Psoas muscle (tissue), 8 donors: ENCODE results near the gene EVL. TPM values are rescaled to one million over a fixed set of nuclear protein-coding genes. Genes with fewer than 3 reads are reported as not detected.

ENCODE experiments used
- ATAC-seq, 4 donors: fragments of 200-7000 bp; cut with Tn5 transposase; one replicate each; pipeline ENCODE4 v1.9.1; 2020; ENCODE audit warnings: moderate library complexity in 3 of 4, mild to moderate bottlenecking in 2 of 4
- DNase-seq, 2 donors: peaks; one replicate each; pipeline ENCODE4 v3.0.0-alpha.2; 2020
- H3K27ac ChIP-seq: fragments of 200-600 bp; one replicate; pipeline ENCODE4 v1.8.0; 2022
- H3K27me3 ChIP-seq, 3 donors: fragments of 200-600 bp in 1 of 3; one replicate each; pipeline versions ENCODE4 v1.6.1 to v1.8.0; 2013 to 2022; ENCODE audit warnings: low read length in 2 of 3, mild to moderate bottlenecking in 2 of 3, moderate library complexity in 1 of 3; ENCODE audit not compliant: insufficient read depth in 3 of 3
- H3K36me3 ChIP-seq, 2 donors: fragments of 200-600 bp in 1 of 2; one replicate each; pipeline versions ENCODE4 v1.6.1 to v1.8.0; 2013 to 2022; ENCODE audit warnings: low read depth in 1 of 2, mild to moderate bottlenecking in 1 of 2, moderate library complexity in 1 of 2; ENCODE audit not compliant: insufficient read depth in 1 of 2
- H3K4me1 ChIP-seq: fragments of 200-600 bp; one replicate; pipeline ENCODE4 v1.8.0; 2022
- H3K4me3 ChIP-seq: fragments of 200-600 bp; one replicate; pipeline ENCODE4 v1.8.0; 2022; ENCODE audit warnings: mild to moderate bottlenecking
- H3K9me3 ChIP-seq: fragments of 200-600 bp; one replicate; pipeline ENCODE4 v1.8.0; 2022
- WGBS, 3 donors: extraction: QIAGEN DNeasy Blood & Tissue Kit; methylation state at CpG; one replicate each; pipeline versions ENCODE4 v1.1.6 to v1.1.7; 2013; 5-methylcytosine and 5-hydroxymethylcytosine counted together
- intact Hi-C, 2 donors: fragments of 100-400 bp; cut with DNase I; formaldehyde crosslinking; loops; one replicate each; pipeline versions ENCODE4 v1.11.0 to v1.14.2; 2022
- polyA plus RNA-seq, 3 donors: library from polyadenylated mRNA; stranded (reverse); fragments of 200-250 nt; gene quantifications; one replicate each; pipeline ENCODE4 v1.2.3, GENCODE V29; 2013
- total RNA-seq, 4 donors: library from RNA; stranded (reverse); fragmentation: NEBNext Ultra II Directional in 2 of 4; extraction: Animal tissue kit (Norgen Biotek cat#: 25700) in 2 of 4; gene quantifications; one replicate each; pipeline versions ENCODE4 v1.2.1 to v1.2.4, GENCODE V29; 2021 to 2023
- TF ChIP-seq, protein P1 (sequence below): fragments of 200-600 bp; IDR thresholded peaks from one replicate; pipeline ENCODE4 v1.8.0; 2022; ENCODE audit warnings: antibody characterized with exemption
- donor health status: healthy with polysubstance abuse.
- donor health status: DM: no; HTN: no; CAD: no; lungs with moderate emphysema.
- donor health status: Bipolar disorder and iron deficiency.
- donor health status: healthy.
- donor health status: DM: yes; HTN: yes; CAD: no.
- donor health status: DM: no; HTN: no; CAD: no.
- donor health status: DM: no; HTN: no; CAD: no.
- donor health status: DM: yes; HTN: yes; CAD: no.

The EVL gene
- total and polyA plus RNA-seq, 7 donors: 9.6 to 30.4 (median 17.1) TPM

DNA sequence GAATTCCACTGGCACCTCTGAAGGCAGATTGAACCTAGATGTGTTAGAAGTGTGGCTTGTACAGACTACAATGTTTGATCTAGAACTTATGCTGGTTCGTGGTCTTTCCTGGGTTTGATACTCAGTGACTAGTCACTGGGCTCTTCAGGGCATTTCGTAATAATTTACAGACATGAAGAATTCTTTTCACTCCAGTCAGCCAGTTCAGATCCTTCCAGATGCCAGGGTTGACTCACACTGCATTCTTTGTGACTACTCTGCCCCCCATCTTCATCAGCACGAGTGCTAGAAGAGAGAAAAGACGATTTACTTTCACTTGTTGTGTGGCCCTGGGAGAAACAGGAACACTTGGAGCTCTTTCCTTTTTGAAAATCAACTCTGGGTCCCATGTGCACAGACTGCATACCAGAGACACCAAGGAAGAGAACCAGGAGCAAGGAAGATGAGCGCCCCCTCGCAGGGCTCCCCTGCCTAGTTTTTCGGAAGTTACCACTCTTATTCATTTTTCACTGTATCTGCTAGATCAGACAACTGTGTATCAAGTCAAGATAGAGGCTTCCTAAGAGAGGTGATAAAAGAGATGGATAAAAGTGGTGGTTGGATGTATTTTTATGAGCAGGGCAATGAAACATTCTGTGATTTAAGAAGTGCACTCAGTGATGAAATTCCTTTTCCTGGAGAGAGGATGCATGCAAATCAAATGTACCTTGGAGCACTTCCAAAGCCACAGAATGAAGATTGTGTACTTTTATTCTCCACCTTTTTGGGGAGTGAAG is 33.5 kb upstream of the EVL start:
- Histone ChIP-seq H3K27ac (peak overlapping the region; percentile 38), H3K27me3 (peaks cover 0 to 2% (median 0%) of the 10 kb centered on the region in 3 donors), H3K36me3 (no peaks in the 10 kb centered on the region), H3K9me3 (no peaks in the 10 kb centered on the region), H3K4me3 (peak overlapping the region; percentile 23), H3K4me1 (peaks cover 7% of the 10 kb centered on the region)
- peak; percentile 51 to 86 (median 78) for ATAC-seq
- intact Hi-C loops: no loop called here
- TF ChIP-seq, protein P1, sequence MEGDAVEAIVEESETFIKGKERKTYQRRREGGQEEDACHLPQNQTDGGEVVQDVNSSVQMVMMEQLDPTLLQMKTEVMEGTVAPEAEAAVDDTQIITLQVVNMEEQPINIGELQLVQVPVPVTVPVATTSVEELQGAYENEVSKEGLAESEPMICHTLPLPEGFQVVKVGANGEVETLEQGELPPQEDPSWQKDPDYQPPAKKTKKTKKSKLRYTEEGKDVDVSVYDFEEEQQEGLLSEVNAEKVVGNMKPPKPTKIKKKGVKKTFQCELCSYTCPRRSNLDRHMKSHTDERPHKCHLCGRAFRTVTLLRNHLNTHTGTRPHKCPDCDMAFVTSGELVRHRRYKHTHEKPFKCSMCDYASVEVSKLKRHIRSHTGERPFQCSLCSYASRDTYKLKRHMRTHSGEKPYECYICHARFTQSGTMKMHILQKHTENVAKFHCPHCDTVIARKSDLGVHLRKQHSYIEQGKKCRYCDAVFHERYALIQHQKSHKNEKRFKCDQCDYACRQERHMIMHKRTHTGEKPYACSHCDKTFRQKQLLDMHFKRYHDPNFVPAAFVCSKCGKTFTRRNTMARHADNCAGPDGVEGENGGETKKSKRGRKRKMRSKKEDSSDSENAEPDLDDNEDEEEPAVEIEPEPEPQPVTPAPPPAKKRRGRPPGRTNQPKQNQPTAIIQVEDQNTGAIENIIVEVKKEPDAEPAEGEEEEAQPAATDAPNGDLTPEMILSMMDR: no peak
- peak in 1 of 2 donors; percentile 28 for DNase-seq
- 47 to 54% (median 50%) methylated on average over 7 of the region's 7 CpGs for WGBS, 3 donors

DNA sequence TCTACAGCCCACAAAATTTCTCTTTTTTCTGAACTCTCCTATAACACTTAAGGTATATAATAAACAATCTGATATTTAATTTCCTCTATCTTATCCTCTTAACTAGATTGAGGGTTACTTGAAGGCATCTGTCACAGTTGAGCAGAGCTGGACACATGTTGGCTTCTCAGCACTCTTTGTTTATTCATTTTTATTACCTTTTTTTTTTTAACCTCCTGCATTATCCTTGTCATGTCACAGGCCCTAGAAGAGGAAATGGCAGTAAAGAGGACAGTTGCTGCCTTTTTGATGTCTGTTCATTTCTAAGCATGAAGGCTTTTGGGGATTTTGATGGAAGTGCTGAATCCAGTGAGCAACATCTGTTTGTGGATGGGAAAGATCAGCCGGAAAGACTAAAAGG is 32.5 kb upstream of the EVL start:
- TF ChIP-seq, protein P1: no peak
- DNase-seq: no peak
- Histone ChIP-seq H3K27me3 (peaks cover 0 to 2% (median 0%) of the 10 kb centered on the region in 3 donors), H3K27ac (no peak overlapping the region), H3K4me3 (no peak overlapping the region), H3K4me1 (peaks cover 7% of the 10 kb centered on the region), H3K9me3 (no peaks in the 10 kb centered on the region), H3K36me3 (no peaks in the 10 kb centered on the region)
- intact Hi-C loops: no loop called here
- 92 to 97% (median 94%) methylated on average over 1 of the region's 1 CpG for WGBS, 3 donors
- ATAC-seq: no peak

DNA sequence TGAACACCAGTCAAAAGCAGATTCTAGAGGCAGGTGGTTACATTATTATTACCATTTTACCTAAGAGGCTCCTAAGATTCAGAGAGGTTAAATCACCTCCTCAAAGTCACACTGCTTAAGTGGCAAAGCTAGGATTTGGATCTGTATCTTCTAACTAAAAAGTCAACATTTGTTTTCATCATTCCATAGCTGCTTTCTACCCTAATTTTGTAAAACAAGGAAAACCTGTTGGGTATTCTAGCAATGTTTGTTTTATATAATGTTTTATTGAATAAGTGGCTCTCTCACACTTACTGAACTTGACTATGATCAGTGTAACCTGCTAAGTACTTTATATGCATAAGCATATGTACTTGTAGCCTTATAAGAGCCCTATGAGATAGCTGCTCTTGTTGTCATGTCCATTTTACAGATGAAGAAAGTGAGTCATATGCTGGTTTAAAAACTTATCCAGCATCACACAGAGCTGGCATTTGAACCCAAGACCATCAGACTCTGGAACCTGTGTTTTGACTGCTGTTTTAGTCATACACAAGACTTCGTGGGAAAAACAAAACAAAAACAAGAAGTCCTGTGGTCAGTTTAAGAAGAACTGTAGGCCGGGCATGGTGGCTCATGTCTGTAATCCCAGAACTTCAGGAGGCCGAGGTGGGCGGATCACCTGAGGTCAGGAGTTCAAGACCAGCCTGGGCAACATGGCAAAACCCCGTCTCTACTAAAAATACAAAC is 31.7 kb upstream of the EVL start:
- DNase-seq (no peak), ATAC-seq (no peak)
- Histone ChIP-seq H3K4me3 (no peak overlapping the region), H3K36me3 (no peaks in the 10 kb centered on the region), H3K27me3 (peaks cover 0 to 2% (median 0%) of the 10 kb centered on the region in 3 donors), H3K4me1 (peaks cover 7% of the 10 kb centered on the region), H3K9me3 (no peaks in the 10 kb centered on the region), H3K27ac (no peak overlapping the region)
- TF ChIP-seq, protein P1: no peak
- intact Hi-C loops: no loop called here
- WGBS, 3 donors: 90 to 96% (median 92%) methylated on average over 5 of the region's 5 CpGs

DNA sequence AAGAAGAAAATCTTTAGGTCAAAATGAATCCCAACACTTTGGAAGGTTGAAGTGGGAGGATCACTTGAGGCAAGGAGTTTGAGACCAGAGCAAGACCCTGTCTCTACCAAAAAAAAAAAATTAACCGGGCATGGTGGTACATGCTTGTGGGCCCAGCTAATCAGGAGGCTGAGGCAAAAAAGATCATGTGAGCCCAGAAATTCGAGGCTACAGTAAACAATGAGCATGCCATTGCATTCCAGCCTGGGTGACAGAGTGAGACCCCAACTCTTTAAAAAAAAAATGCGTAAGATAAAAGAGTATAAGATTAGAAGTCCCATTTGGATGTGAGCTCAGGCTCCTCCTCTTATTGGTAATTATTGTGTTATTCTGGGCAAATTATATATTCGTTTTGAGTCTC is 30.8 kb upstream of the EVL start:
- Histone ChIP-seq H3K27me3 (peaks cover 0 to 2% (median 0%) of the 10 kb centered on the region in 3 donors), H3K4me3 (no peak overlapping the region), H3K27ac (no peak overlapping the region), H3K4me1 (peaks cover 7% of the 10 kb centered on the region), H3K9me3 (no peaks in the 10 kb centered on the region), H3K36me3 (no peaks in the 10 kb centered on the region)
- ATAC-seq (no peak), DNase-seq (no peak)
- WGBS, 3 donors: 91 to 92% (median 91%) methylated on average over 4 of the region's 4 CpGs
- intact Hi-C loops: no loop called here
- TF ChIP-seq, protein P1: no peak
